Naive thymus-derived CD4-positive, alpha-beta T cell (primary cell): ENCODE measurements around the gene B4GALT3. TPM values are rescaled to one million over a fixed set of nuclear protein-coding genes. Genes with fewer than 3 reads are reported as not detected.
A peak's percentile ranks its signal among the peaks of the same experiment; 100 is the strongest.

ENCODE experiments used
- ATAC-seq: fragments of 150-1000 bp; cut with Tn5 transposase; 2 replicates; pipeline ENCODE4 v1.10.0; 2021; ENCODE audit warnings: mild to moderate bottlenecking, moderate library complexity
- CTCF ChIA-PET: fragments of 350-600 bp; sonication (Branson Sonifier 250); formaldehyde crosslinking; loops from one replicate; lab custom pipeline; 2021; ENCODE audit warnings: antibody characterized with exemption; lab: Charles Lee
- POLR2A ChIA-PET: fragments of 350-600 bp; sonication (Branson Sonifier 250); formaldehyde crosslinking; loops from one replicate; lab custom pipeline; 2021; ENCODE audit warnings: antibody characterized with exemption, inconsistent platforms; lab: Charles Lee
- DNase-seq, 9 donors: peaks; one replicate each; pipeline versions ENCODE4 v3.0.0 to v3.0.0-alpha.2; 2020 to 2022; ENCODE audit warnings: mixed read lengths in 1 of 9
- H3K27ac ChIP-seq: one replicate; pipeline ENCODE4 v1.7.0; 2013; ENCODE audit warnings: mild to moderate bottlenecking, low read depth, low read length, moderate library complexity
- H3K27me3 ChIP-seq, 2 donors: one replicate each; pipeline ENCODE4 v1.7.0; 2013; ENCODE audit warnings: low read length in 2 of 2, mild to moderate bottlenecking in 2 of 2, moderate library complexity in 2 of 2; ENCODE audit not compliant: control insufficient read depth in 2 of 2, insufficient read depth in 2 of 2
- H3K36me3 ChIP-seq, 3 experiments: 1 replicate in 2 of 3; 2 replicates in 1 of 3; pipeline ENCODE4 v1.7.0; 2013; ENCODE audit warnings: low read length in 3 of 3, mild to moderate bottlenecking in 3 of 3, moderate library complexity in 1 of 3; ENCODE audit not compliant: insufficient read depth in 3 of 3, control insufficient read depth in 2 of 3
- H3K4me1 ChIP-seq, 2 donors: one replicate each; pipeline ENCODE4 v1.7.0; 2013; ENCODE audit warnings: low read length in 2 of 2, mild to moderate bottlenecking in 2 of 2, moderate library complexity in 1 of 2; ENCODE audit not compliant: control insufficient read depth in 2 of 2, insufficient read depth in 2 of 2
- H3K4me3 ChIP-seq: 2 replicates; pipeline ENCODE4 v1.7.0; 2013; ENCODE audit warnings: mild to moderate bottlenecking, low read length
- H3K9me3 ChIP-seq, 3 experiments: 1 replicate in 2 of 3; 2 replicates in 1 of 3; pipeline ENCODE4 v1.7.0; 2013; ENCODE audit warnings: low read length in 3 of 3; ENCODE audit not compliant: control insufficient read depth in 2 of 3
- H3K27ac Mint-ChIP-seq, 9 donors: one replicate each; pipeline ENCODE4 v1.8.0; 2020 to 2022; ENCODE audit warnings: mixed read lengths in 9 of 9, mild to moderate bottlenecking in 8 of 9, moderate library complexity in 5 of 9, inconsistent platforms in 2 of 9
- H3K27me3 Mint-ChIP-seq, 5 donors: one replicate each; pipeline ENCODE4 v1.8.0; 2021 to 2022; ENCODE audit warnings: mixed read lengths in 5 of 5, mild to moderate bottlenecking in 1 of 5
- H3K36me3 Mint-ChIP-seq, 5 donors: one replicate each; pipeline ENCODE4 v1.8.0; 2020 to 2022; ENCODE audit warnings: mixed read lengths in 5 of 5, mild to moderate bottlenecking in 3 of 5, inconsistent platforms in 1 of 5
- H3K4me1 Mint-ChIP-seq, 7 donors: one replicate each; pipeline ENCODE4 v1.8.0; 2020 to 2022; ENCODE audit warnings: mixed read lengths in 7 of 7, mild to moderate bottlenecking in 3 of 7, inconsistent platforms in 1 of 7
- H3K4me3 Mint-ChIP-seq, 10 donors: one replicate each; pipeline ENCODE4 v1.8.0; 2020 to 2022; ENCODE audit warnings: mild to moderate bottlenecking in 10 of 10, mixed read lengths in 10 of 10, moderate library complexity in 6 of 10, inconsistent platforms in 2 of 10
- H3K9me3 Mint-ChIP-seq, 11 donors: one replicate each; pipeline ENCODE4 v1.8.0; 2020 to 2022; ENCODE audit warnings: mixed read lengths in 11 of 11, mild to moderate bottlenecking in 4 of 11, inconsistent platforms in 1 of 11, moderate library complexity in 1 of 11
- intact Hi-C, 2 donors: fragments of 100-400 bp; cut with micrococcal nuclease; formaldehyde crosslinking; loops; one replicate each; pipeline ENCODE4 v1.15.1; 2023
- polyA plus RNA-seq, 2 donors: library from polyadenylated mRNA; unstranded; fragments of 300-500 nt; fragmentation: Illumina TruSeq; gene quantifications; one replicate each; pipeline ENCODE4 v1.2.3, GENCODE V29; 2021
- total RNA-seq, 6 experiments: library from RNA in 5 of 6; stranded (reverse) in 5 of 6; gene quantifications; 1 replicate in 5 of 6; 2 replicates in 1 of 6; pipeline ENCODE4 v1.2.3 and lab custom pipeline; 2021 to 2026

B4GALT3 gene
- total and polyA plus RNA-seq, 7 experiments from 2014 or later = 36.2 to 83.7 (median 52.5) TPM

GRCh38 chr1:161200421-161200991 is 23.2 kb upstream of the B4GALT3 start:
- DNase-seq (peak in 1 of 9 donors; percentile 25), ATAC-seq (no peak)
- no peaks in the 10 kb centered on the region for H3K27me3 Mint-ChIP-seq
- peaks cover 37 to 80% (median 63%) of the 10 kb centered on the region in 7 donors for H3K4me1 Mint-ChIP-seq
- peaks cover 7 to 16% (median 12%) of the 10 kb centered on the region in 5 donors for H3K36me3 Mint-ChIP-seq
- H3K4me3 Mint-ChIP-seq = peak overlapping the region; percentile 53 to 97 (median 90)
- peaks cover 0 to 2% (median 0%) of the 10 kb centered on the region in 11 donors for H3K9me3 Mint-ChIP-seq
- ChIA-PET CTCF (interaction anchor here (0.8 to 3.0 kb wide), 5 partner anchors 8 to 106 kb away, joined by 3 to 34 read pairs (median 4); partner anchors contain the start of gene PPOX), POLR2A (interaction anchor here (1.2 to 29.1 kb wide), 10 partner anchors 10 to 189 kb away, joined by 3 to 508 read pairs (median 36); partner anchors contain the start of genes APOA2, ARHGAP30, B4GALT3 and FCER1G)
- H3K4me3 ChIP-seq = peak overlapping the region; percentile 27
- peaks cover 0 to 19% (median 0%) of the 10 kb centered on the region in 3 experiments for H3K36me3 ChIP-seq
- peak overlapping the region; percentile 96 to 99 (median 98) for H3K27ac Mint-ChIP-seq
- intact Hi-C loops = no loop called here
- peaks cover 42 to 52% of the 10 kb centered on the region in 2 donors for H3K4me1 ChIP-seq
- H3K27ac ChIP-seq = peak overlapping the region; percentile 97
- H3K9me3 ChIP-seq = no peaks in the 10 kb centered on the region
- H3K27me3 ChIP-seq = no peaks in the 10 kb centered on the region

- peak overlapping the region; percentile 97 for H3K27ac ChIP-seq
- H3K9me3 ChIP-seq = no peaks in the 10 kb centered on the region
- intact Hi-C loops = no loop called here
- Mint-ChIP-seq H3K9me3 (peaks cover 0 to 2% (median 0%) of the 10 kb centered on the region in 11 donors), H3K27ac (peak overlapping the region; percentile 88 to 99 (median 98)), H3K36me3 (peaks cover 7 to 12% (median 9%) of the 10 kb centered on the region in 5 donors), H3K27me3 (no peaks in the 10 kb centered on the region), H3K4me1 (peaks cover 43 to 83% (median 65%) of the 10 kb centered on the region in 7 donors), H3K4me3 (peak overlapping the region in 9 of 10 donors; percentile 58 to 97 (median 90))
- ChIA-PET CTCF (interaction anchor here (0.9 to 1.4 kb wide), 3 partner anchors 11 to 34 kb away, joined by 3 to 5 read pairs (median 3); partner anchors contain the start of genes PPOX and TOMM40L), POLR2A (interaction anchor here (1.1 to 29.1 kb wide), 6 partner anchors 10 to 45 kb away, joined by 3 to 508 read pairs (median 66); partner anchors contain the start of genes APOA2, FCER1G, TOMM40L and UFC1)
- ATAC-seq = no peak
- no peak for DNase-seq
- H3K36me3 ChIP-seq = peaks cover 0 to 12% (median 0%) of the 10 kb centered on the region in 3 experiments
- peaks cover 50 to 56% of the 10 kb centered on the region in 2 donors for H3K4me1 ChIP-seq
- H3K27me3 ChIP-seq = no peaks in the 10 kb centered on the region
- peak overlapping the region; percentile 27 for H3K4me3 ChIP-seq
Observed at GRCh38 chr1:161199506-161200139, 22.3 kb upstream of the B4GALT3 start.

- Histone ChIP-seq H3K4me3 (peak within 1 kb of the TSS; percentile 27), H3K4me1 (peaks cover 51 to 54% of the 10 kb centered on the region in 2 donors), H3K36me3 (peaks cover 0 to 7% (median 0%) of the 10 kb centered on the region in 3 experiments), H3K27me3 (no peaks in the 10 kb centered on the region), H3K27ac (peak within 1 kb of the TSS; percentile 97), H3K9me3 (no peaks in the 10 kb centered on the region)
- ATAC-seq (no peak), DNase-seq (no peak)
- H3K9me3 Mint-ChIP-seq = peaks cover 0 to 2% (median 0%) of the 10 kb centered on the region in 11 donors
- peak within 1 kb of the TSS in 9 of 10 donors; percentile 16 to 97 (median 58) for H3K4me3 Mint-ChIP-seq
- no peaks in the 10 kb centered on the region for H3K27me3 Mint-ChIP-seq
- H3K27ac Mint-ChIP-seq = peak within 1 kb of the TSS; percentile 88 to 99 (median 98)
- POLR2A ChIA-PET = interaction anchor here (0.5 to 29.1 kb wide), 10 partner anchors 9 to 93 kb away, joined by 3 to 508 read pairs (median 3); partner anchors contain the start of genes APOA2, FCER1G, TOMM40L and UFC1
- H3K4me1 Mint-ChIP-seq = peaks cover 38 to 78% (median 62%) of the 10 kb centered on the region in 7 donors
- peaks cover under 1 to 6% (median 2%) of the 10 kb centered on the region in 5 donors for H3K36me3 Mint-ChIP-seq
- intact Hi-C loops = no loop called here
- CTCF ChIA-PET = interaction anchor here (0.9 to 1.4 kb wide), 6 partner anchors 10 to 33 kb away, joined by 3 to 5 read pairs (median 4); partner anchors contain the start of genes PPOX and TOMM40L
Observed at GRCh38 chr1:161198897-161199431, 21.7 kb upstream of the B4GALT3 start, which contains the start of gene ADAMTS4. Gene ADAMTS4 (minus strand): TSS chr1:161199054. CDS start chr1:161198627, 427 bp downstream.

- ChIA-PET CTCF (interaction anchor here (0.9 to 1.5 kb wide), 5 partner anchors 10 to 33 kb away, joined by 3 to 6 read pairs (median 5); partner anchors contain the start of gene PPOX), POLR2A (interaction anchor here (0.5 to 29.1 kb wide), 8 partner anchors 8 to 93 kb away, joined by 3 to 508 read pairs (median 3); partner anchors contain the start of genes APOA2, FCER1G and TOMM40L)
- no peak overlapping the region for H3K4me3 Mint-ChIP-seq
- no peak overlapping the region for H3K27ac ChIP-seq
- H3K27me3 Mint-ChIP-seq = no peaks in the 10 kb centered on the region
- intact Hi-C loops = no loop called here
- H3K36me3 Mint-ChIP-seq = peaks cover 0 to 3% (median 0%) of the 10 kb centered on the region in 5 donors
- ATAC-seq (no peak), DNase-seq (no peak)
- no peaks in the 10 kb centered on the region for H3K9me3 ChIP-seq
- H3K27ac Mint-ChIP-seq = peak overlapping the region in 2 of 9 donors; percentile 52 to 97
- H3K4me1 ChIP-seq = peaks cover 48 to 53% of the 10 kb centered on the region in 2 donors
- H3K36me3 ChIP-seq = peaks cover 0 to 4% (median 0%) of the 10 kb centered on the region in 3 experiments
- H3K9me3 Mint-ChIP-seq = peaks cover 0 to 2% (median 0%) of the 10 kb centered on the region in 11 donors
- H3K4me3 ChIP-seq = no peak overlapping the region
- peaks cover 35 to 72% (median 56%) of the 10 kb centered on the region in 7 donors for H3K4me1 Mint-ChIP-seq
- no peaks in the 10 kb centered on the region for H3K27me3 ChIP-seq
Observed at GRCh38 chr1:161198194-161198896, 21.0 kb upstream of the B4GALT3 start.

- Histone ChIP-seq H3K27ac (no peak overlapping the region), H3K9me3 (no peaks in the 10 kb centered on the region), H3K4me1 (peaks cover 46 to 52% of the 10 kb centered on the region in 2 donors), H3K36me3 (peaks cover 0 to 4% (median 0%) of the 10 kb centered on the region in 3 experiments), H3K27me3 (no peaks in the 10 kb centered on the region), H3K4me3 (no peak overlapping the region)
- Mint-ChIP-seq H3K4me3 (no peak overlapping the region), H3K27me3 (no peaks in the 10 kb centered on the region), H3K4me1 (peaks cover 39 to 73% (median 56%) of the 10 kb centered on the region in 7 donors), H3K9me3 (peaks cover 0 to 2% (median 0%) of the 10 kb centered on the region in 11 donors), H3K36me3 (peaks cover 0 to 3% (median 0%) of the 10 kb centered on the region in 5 donors), H3K27ac (peak overlapping the region in 2 of 9 donors; percentile 51 to 61)
- POLR2A ChIA-PET = interaction anchor here (1.0 to 29.1 kb wide), 5 partner anchors 8 to 25 kb away, joined by 3 to 508 read pairs (median 93); partner anchors contain the start of genes APOA2, B4GALT3, FCER1G and TOMM40L
- DNase-seq (no peak), ATAC-seq (no peak)
- CTCF ChIA-PET = interaction anchor here (1.2 to 1.9 kb wide), 4 partner anchors 8 to 28 kb away, joined by 3 to 6 read pairs (median 4); no protein-coding TSS in a partner anchor
- intact Hi-C loops = no loop called here
Observed at GRCh38 chr1:161197560-161198193, 20.4 kb upstream of the B4GALT3 start.
